ENCODE results near the gene LOXHD1.

Gene LOXHD1

GRCh38 chr18:46581648-46582047 is 75.4 kb downstream of the LOXHD1 start:
- H3K4me2 ChIP-seq, result no peak overlapping the region
- no peaks in the 10 kb centered on the region for H3K27me3 ChIP-seq
- no peak overlapping the region for H3K27ac ChIP-seq
- H4K20me1 ChIP-seq, result no peaks in the 10 kb centered on the region
- peaks cover 14 to 27% (median 20%) of the 10 kb centered on the region in 11 experiments for H3K9me3 ChIP-seq (replicated peaks in 1 of 11)
- H3K4me3 ChIP-seq, result no peak overlapping the region
- no peak overlapping the region for H3K9ac ChIP-seq
- peaks cover 0 to 3% (median 0%) of the 10 kb centered on the region in 11 experiments; a peak in 3 of 22 replicates for H3K36me3 ChIP-seq
- no peaks in the 10 kb centered on the region for H3K4me1 ChIP-seq
- TF ChIP-seq Cebpa-rat (IDR thresholded peaks at IDR 0.05), result no peak

GRCh38 chr18:46578987-46579386 is 78.0 kb downstream of the LOXHD1 start:
- Histone ChIP-seq H3K27me3 (no peaks in the 10 kb centered on the region), H3K9me3 (replicated peaks in 1 of 11) (peaks cover 14 to 27% (median 20%) of the 10 kb centered on the region in 11 experiments), H3K36me3 (peaks cover 0 to 3% (median 0%) of the 10 kb centered on the region in 11 experiments; a peak in 3 of 22 replicates), H4K20me1 (no peaks in the 10 kb centered on the region), H3K4me3 (no peak overlapping the region), H3K4me1 (peaks cover 7 to 12% (median 10%) of the 10 kb centered on the region in 10 experiments), H3K9ac (no peak overlapping the region), H3K27ac (no peak overlapping the region), H3K4me2 (no peak overlapping the region)
- TF ChIP-seq Cebpa-rat (IDR thresholded peaks at IDR 0.05), result no peak

GRCh38 chr18:46577546-46577945 is 79.5 kb downstream of the LOXHD1 start:
- H3K36me3 ChIP-seq, result peaks cover 0 to 3% (median 0%) of the 10 kb centered on the region in 11 experiments; a peak in 3 of 22 replicates
- H3K27me3 ChIP-seq, result no peaks in the 10 kb centered on the region
- peaks cover 14 to 19% (median 17%) of the 10 kb centered on the region in 10 experiments for H3K4me1 ChIP-seq
- H3K9me3 ChIP-seq (replicated peaks in 1 of 11), result peaks cover 14 to 27% (median 20%) of the 10 kb centered on the region in 11 experiments
- no peak overlapping the region for H3K27ac ChIP-seq
- TF ChIP-seq Cebpa-rat (IDR thresholded peaks at IDR 0.05), result no peak
- H3K4me3 ChIP-seq, result no peak overlapping the region
- H3K4me2 ChIP-seq, result no peak overlapping the region
- H3K9ac ChIP-seq, result no peak overlapping the region
- no peaks in the 10 kb centered on the region for H4K20me1 ChIP-seq

- peaks cover 0 to 2% (median 0%) of the 10 kb centered on the region in 11 experiments; a peak in 2 of 22 replicates for H3K36me3 ChIP-seq
- no peaks in the 10 kb centered on the region for H3K27me3 ChIP-seq
- H3K27ac ChIP-seq, result no peak overlapping the region
- no peak overlapping the region for H3K9ac ChIP-seq
- H3K4me1 ChIP-seq, result peaks cover 14 to 19% (median 17%) of the 10 kb centered on the region in 10 experiments
- H3K4me2 ChIP-seq, result no peak overlapping the region
- H3K9me3 ChIP-seq (replicated peaks in 1 of 11), result peaks cover 6 to 15% (median 8%) of the 10 kb centered on the region in 11 experiments; a peak in 21 of 22 replicates
- TF ChIP-seq Cebpa-rat (IDR thresholded peaks at IDR 0.05), result no peak
- H4K20me1 ChIP-seq, result no peaks in the 10 kb centered on the region
- no peak overlapping the region for H3K4me3 ChIP-seq
Observed at GRCh38 chr18:46575851-46576250, 81.2 kb downstream of the LOXHD1 start.

- peaks cover 0 to under 1% (median 0%) of the 10 kb centered on the region in 11 experiments; a peak in 1 of 22 replicates for H3K36me3 ChIP-seq
- H3K9me3 ChIP-seq (replicated peaks in 1 of 11), result peaks cover 0 to 4% (median 0%) of the 10 kb centered on the region in 11 experiments; a peak in 3 of 22 replicates
- no peak overlapping the region for H3K4me3 ChIP-seq
- TF ChIP-seq Cebpa-rat (IDR thresholded peaks at IDR 0.05), result no peak
- no peak overlapping the region for H3K9ac ChIP-seq
- H4K20me1 ChIP-seq, result no peaks in the 10 kb centered on the region
- no peak overlapping the region; a peak in 1 of 22 replicates for H3K27ac ChIP-seq
- peak overlapping the region; percentile 17 to 75 (median 44); a peak in 19 of 22 replicates for H3K4me2 ChIP-seq
- H3K27me3 ChIP-seq, result no peaks in the 10 kb centered on the region
- peaks cover 14 to 19% (median 17%) of the 10 kb centered on the region in 10 experiments for H3K4me1 ChIP-seq
Observed at GRCh38 chr18:46574743-46575115, 82.3 kb downstream of the LOXHD1 start.

- no peaks in the 10 kb centered on the region; a peak in 3 of 22 replicates for H3K9me3 ChIP-seq (replicated peaks in 1 of 11)
- H3K36me3 ChIP-seq, result peaks cover 0 to 4% (median 0%) of the 10 kb centered on the region in 11 experiments; a peak in 1 of 22 replicates
Observed at GRCh38 chr18:46574000-46574742, 82.8 kb downstream of the LOXHD1 start.

GRCh38 chr18:46573156-46573555 is 83.9 kb downstream of the LOXHD1 start:
- Histone ChIP-seq H3K27ac (no peak overlapping the region), H3K9me3 (replicated peaks in 1 of 11) (no peaks in the 10 kb centered on the region; a peak in 1 of 22 replicates), H3K9ac (no peak overlapping the region), H3K4me3 (no peak overlapping the region), H3K36me3 (peaks cover 0 to 4% (median 0%) of the 10 kb centered on the region in 11 experiments; a peak in 1 of 22 replicates), H3K4me1 (peaks cover 14 to 19% (median 17%) of the 10 kb centered on the region in 10 experiments), H3K4me2 (peak overlapping the region in 6 of 11 experiments; percentile 17 to 75 (median 62); a peak in 8 of 22 replicates), H3K27me3 (no peaks in the 10 kb centered on the region), H4K20me1 (no peaks in the 10 kb centered on the region)
- TF ChIP-seq Cebpa-rat (IDR thresholded peaks at IDR 0.05), result no peak

More at GRCh38 chr18:46574000-46574742, 82.8 kb downstream of the LOXHD1 start:
- no peak overlapping the region; a peak in 1 of 22 replicates for H3K9ac ChIP-seq
- no peaks in the 10 kb centered on the region for H3K27me3 ChIP-seq
- H3K27ac ChIP-seq, result 0 out of 22 replicates have a peak overlapping the region, but pooled peaks of 1 of the 11 experiments have one; percentile 31
- H4K20me1 ChIP-seq, result no peaks in the 10 kb centered on the region
- peaks cover 14 to 19% (median 17%) of the 10 kb centered on the region in 10 experiments for H3K4me1 ChIP-seq
- no peak overlapping the region for H3K4me3 ChIP-seq
- peak overlapping the region; percentile 17 to 75 (median 44); a peak in 21 of 22 replicates for H3K4me2 ChIP-seq
- no peak for TF ChIP-seq Cebpa-rat (IDR thresholded peaks at IDR 0.05)

GRCh38 chr18:46571756-46572155 is 85.3 kb downstream of the LOXHD1 start:
- H3K4me3 ChIP-seq, result no peak overlapping the region
- H3K4me1 ChIP-seq, result peaks cover 14 to 19% (median 17%) of the 10 kb centered on the region in 10 experiments
- no peaks in the 10 kb centered on the region for H3K27me3 ChIP-seq
- no peaks in the 10 kb centered on the region; a peak in 1 of 22 replicates for H3K9me3 ChIP-seq (replicated peaks in 1 of 11)
- no peak overlapping the region for H3K27ac ChIP-seq
- H3K36me3 ChIP-seq, result peaks cover 0 to 4% (median 0%) of the 10 kb centered on the region in 11 experiments; a peak in 1 of 22 replicates
- no peaks in the 10 kb centered on the region for H4K20me1 ChIP-seq
- H3K9ac ChIP-seq, result no peak overlapping the region
- no peak overlapping the region for H3K4me2 ChIP-seq
- TF ChIP-seq Cebpa-rat (IDR thresholded peaks at IDR 0.05), result no peak

GRCh38 chr18:46570666-46571065 is 86.4 kb downstream of the LOXHD1 start:
- H3K27me3 ChIP-seq, result no peaks in the 10 kb centered on the region

More at GRCh38 chr18:46570666-46571065, 86.4 kb downstream of the LOXHD1 start:
- H3K27ac ChIP-seq, result no peak overlapping the region
- H3K4me1 ChIP-seq, result peaks cover 14 to 19% (median 17%) of the 10 kb centered on the region in 10 experiments
- no peak for TF ChIP-seq Cebpa-rat (IDR thresholded peaks at IDR 0.05)
- H3K9ac ChIP-seq, result no peak overlapping the region
- H4K20me1 ChIP-seq, result no peaks in the 10 kb centered on the region
- no peaks in the 10 kb centered on the region; a peak in 1 of 22 replicates for H3K9me3 ChIP-seq (replicated peaks in 1 of 11)
- no peak overlapping the region for H3K4me2 ChIP-seq
- no peak overlapping the region for H3K4me3 ChIP-seq
- H3K36me3 ChIP-seq, result peaks cover 0 to 4% (median 0%) of the 10 kb centered on the region in 11 experiments; a peak in 1 of 22 replicates

All from BLaER1 treated with 17β-estradiol and CSF1 and Interleukin-3, amounts not matched to agents 10 nM and 100 nM (cell line).